IMR-90 (cell line): ENCODE data around the gene NEO1. TPM values are rescaled to one million over a fixed set of nuclear protein-coding genes. Genes with fewer than 3 reads are reported as not detected.

ENCODE experiments used
- ATAC-seq: fragments of 200-7000 bp; cut with Tn5 transposase; 2 replicates; pipeline ENCODE4 v1.9.1; 2020; ENCODE audit warnings: low read depth, mild to moderate bottlenecking, moderate library complexity
- BruUV-seq: library from RNA; stranded (reverse); fragments of 400-500 nt; replicated peaks from 2 replicates; lab custom pipeline; 2021; lab: Mats Ljungman, UMichigan
- CTCF ChIA-PET: fragments of 300-600 bp; formaldehyde crosslinking; extraction: SDS; loops from one replicate; lab custom pipeline; 2021; ENCODE audit warnings: antibody characterized with exemption; lab: Yijun Ruan, JAX
- POLR2A ChIA-PET: fragments of 300-600 bp; sonication (Branson Sonifier 250); formaldehyde crosslinking; loops from one replicate; lab custom pipeline; 2022; ENCODE audit warnings: antibody characterized with exemption; ENCODE audit not compliant: unreplicated experiment; lab: Charles Lee
- DNase-seq: peaks from one replicate; pipeline ENCODE4 v3.0.0; 2013
- H2AFZ ChIP-seq: replicated peaks from 2 replicates; pipeline ENCODE3; 2013; ENCODE audit warnings: low read length, mild to moderate bottlenecking; ENCODE audit not compliant: poor library complexity
- H2AK5ac ChIP-seq: 2 replicates; pipeline ENCODE4 v1.6.1; 2013; ENCODE audit warnings: low read depth, low read length, inconsistent platforms
- H2AK9ac ChIP-seq: replicated peaks from 2 replicates; pipeline ENCODE3; 2013; ENCODE audit warnings: mild to moderate bottlenecking, low read depth, low read length, moderate library complexity; ENCODE audit not compliant: poor library complexity
- H2BK120ac ChIP-seq: 2 replicates; pipeline ENCODE4 v1.6.1; 2013; ENCODE audit warnings: low read depth, low read length, inconsistent platforms
- H2BK15ac ChIP-seq: 3 replicates; pipeline ENCODE4 v1.6.1; 2013; ENCODE audit warnings: low read depth, low read length, inconsistent platforms
- H2BK20ac ChIP-seq: 2 replicates; pipeline ENCODE4 v1.6.1; 2013; ENCODE audit warnings: low read depth, mild to moderate bottlenecking, inconsistent platforms, low read length, moderate library complexity
- H2BK5ac ChIP-seq: 2 replicates; pipeline ENCODE4 v1.6.1; 2013; ENCODE audit warnings: mild to moderate bottlenecking, low read depth, low read length, inconsistent platforms; ENCODE audit not compliant: poor library complexity, severe bottlenecking
- H3K14ac ChIP-seq: replicated peaks from 2 replicates; pipeline ENCODE4 v1.6.1; 2013; ENCODE audit warnings: low read depth, low read length, inconsistent platforms
- H3K18ac ChIP-seq: 2 replicates; pipeline ENCODE4 v1.6.1; 2013; ENCODE audit warnings: low read depth, low read length, control low read depth
- H3K23ac ChIP-seq: 2 replicates; pipeline ENCODE4 v1.6.1; 2013; ENCODE audit warnings: low read depth, low read length, inconsistent platforms
- H3K27ac ChIP-seq: 2 replicates; pipeline ENCODE4 v1.5.1; 2013; ENCODE audit warnings: mild to moderate bottlenecking, control low read depth, low read length; ENCODE audit not compliant: insufficient read depth
- H3K27me3 ChIP-seq: 2 replicates; pipeline ENCODE4 v1.6.1; 2013; ENCODE audit warnings: low read length; ENCODE audit not compliant: control insufficient read depth, insufficient read depth
- H3K36me3 ChIP-seq: 2 replicates; pipeline ENCODE4 v1.6.1; 2013; ENCODE audit warnings: low read length, mixed read lengths; ENCODE audit not compliant: control insufficient read depth, insufficient read depth
- H3K4ac ChIP-seq: 2 replicates; pipeline ENCODE4 v1.6.1; 2013; ENCODE audit warnings: low read depth, low read length, inconsistent platforms
- H3K4me1 ChIP-seq: 2 replicates; pipeline ENCODE4 v1.6.1; 2013; ENCODE audit warnings: low read length, mixed read lengths; ENCODE audit not compliant: control insufficient read depth, insufficient read depth
- H3K4me2 ChIP-seq: 2 replicates; pipeline ENCODE4 v1.6.1; 2013; ENCODE audit warnings: low read depth, mild to moderate bottlenecking, control low read depth, low read length, moderate library complexity
- H3K4me3 ChIP-seq: 2 replicates; pipeline ENCODE4 v1.5.1; 2013; ENCODE audit warnings: low read depth, mild to moderate bottlenecking, control low read depth, low read length, moderate library complexity; ENCODE audit not compliant: insufficient read depth
- H3K56ac ChIP-seq: 2 replicates; pipeline ENCODE4 v1.6.1; 2013; ENCODE audit warnings: low read length, inconsistent platforms; ENCODE audit not compliant: insufficient read depth; ENCODE audit errors: extremely low read depth
- H3K79me1 ChIP-seq, 2 experiments: 2 replicates each; pipeline ENCODE4 v1.6.1; 2013; ENCODE audit warnings: low read length in 2 of 2, inconsistent platforms in 1 of 2, low read depth in 1 of 2
- H3K9ac ChIP-seq: 2 replicates; pipeline ENCODE4 v1.6.1; 2013; ENCODE audit warnings: low read depth, low read length, control low read depth
- H3K9me1 ChIP-seq: 2 replicates; pipeline ENCODE4 v1.6.1; 2013; ENCODE audit warnings: low read length, inconsistent platforms; ENCODE audit not compliant: insufficient read depth
- H3K9me3 ChIP-seq: 2 replicates; pipeline ENCODE4 v1.6.1; 2013; ENCODE audit warnings: low read length; ENCODE audit not compliant: control insufficient read depth, insufficient read depth
- H4K20me1 ChIP-seq: 2 replicates; pipeline ENCODE4 v1.6.1; 2013; ENCODE audit warnings: low read length, inconsistent platforms; ENCODE audit not compliant: insufficient read depth
- H4K5ac ChIP-seq: 2 replicates; pipeline ENCODE4 v1.6.1; 2013; ENCODE audit warnings: mild to moderate bottlenecking, low read depth, low read length, control low read depth
- H4K8ac ChIP-seq, 2 experiments: 2 replicates each; pipeline ENCODE4 v1.6.1; 2013; ENCODE audit warnings: low read depth in 2 of 2, low read length in 2 of 2, control low read depth in 1 of 2, inconsistent platforms in 1 of 2
- H4K91ac ChIP-seq: 2 replicates; pipeline ENCODE4 v1.6.1; 2013; ENCODE audit warnings: low read depth, low read length, inconsistent platforms; ENCODE audit not compliant: insufficient read depth
- CEBPB ChIP-seq: IDR thresholded peaks from 2 replicates; pipeline ENCODE4 v1.6.1; 2012; ENCODE audit warnings: low read depth, low read length, improper control_type of control experiment
- CHD1 ChIP-seq: IDR thresholded peaks from 2 replicates; pipeline ENCODE4 v1.6.1; 2012; ENCODE audit warnings: low read depth, low read length, improper control_type of control experiment
- FOS ChIP-seq: fragments of 150-350 bp; IDR thresholded peaks from 2 replicates; pipeline ENCODE4 v1.6.1; 2016; ENCODE audit warnings: low read depth, low read length
- MAFK ChIP-seq: IDR thresholded peaks from 2 replicates; pipeline ENCODE4 v1.6.1; 2012; ENCODE audit warnings: low read depth, low read length, improper control_type of control experiment
- MAZ ChIP-seq: IDR thresholded peaks from 2 replicates; pipeline ENCODE4 v1.6.1; 2012; ENCODE audit warnings: low read depth, mild to moderate bottlenecking, low read length, improper control_type of control experiment, moderate library complexity, borderline replicate concordance
- MXI1 ChIP-seq: IDR thresholded peaks from 2 replicates; pipeline ENCODE4 v1.6.1; 2012; ENCODE audit warnings: low read depth, mild to moderate bottlenecking, low read length, moderate library complexity, borderline replicate concordance
- NFE2L2 ChIP-seq: fragments of 150-350 bp; IDR thresholded peaks from 2 replicates; pipeline ENCODE4 v1.6.1; 2016; ENCODE audit warnings: low read depth, mild to moderate bottlenecking, low read length
- RAD21 ChIP-seq: IDR thresholded peaks from 2 replicates; pipeline ENCODE4 v1.6.1; 2012; ENCODE audit warnings: low read length, improper control_type of control experiment
- RFX5 ChIP-seq: IDR thresholded peaks from 2 replicates; pipeline ENCODE4 v1.8.0; 2012; ENCODE audit warnings: low read depth, mild to moderate bottlenecking, low read length, moderate library complexity
- SMC3 ChIP-seq: fragments of 150-350 bp; IDR thresholded peaks from 2 replicates; pipeline ENCODE4 v1.6.1; 2016; ENCODE audit warnings: low read depth, mild to moderate bottlenecking, antibody characterized with exemption, low read length, moderate library complexity
- dilution Hi-C: fragments of 300-500 bp; cut with HindIII; formaldehyde crosslinking; loops from one replicate; pipeline ENCODE4 v1.14.3; 2018; ENCODE audit warnings: low sequenced_read_pairs; ENCODE audit not compliant: unreplicated experiment
- in situ Hi-C: fragments of 300-500 bp; cut with MboI; formaldehyde crosslinking; loops from 3 replicates; pipeline ENCODE4 v1.14.3; 2019; ENCODE audit warnings: low sequenced_read_pairs, inconsistent platforms, mixed read lengths
- intact Hi-C: fragments of 100-400 bp; cut with micrococcal nuclease; formaldehyde crosslinking; loops from 2 replicates; pipeline ENCODE4 v1.10.0; 2022
- polyA plus RNA-seq, 3 experiments: library from polyadenylated mRNA; depleted of rRNA; stranded (reverse); fragments of >200 nt; gene quantifications; 2 replicates each; pipeline ENCODE4 v1.2.3, GENCODE V29; 2012; ENCODE audit warnings: low replicate concordance in 1 of 3
- total RNA-seq: library from RNA; depleted of rRNA; stranded (reverse); fragments of >200 nt; gene quantifications from 2 replicates; pipeline ENCODE4 v1.2.3, GENCODE V29; 2012
- TF ChIP-seq, protein P1 (sequence below): fragments of 150-350 bp; IDR thresholded peaks from 2 replicates; pipeline ENCODE4 v1.6.1; 2017; ENCODE audit warnings: mild to moderate bottlenecking, antibody characterized with exemption, low read length, low read depth
- TF ChIP-seq, protein P2 (sequence below): fragments of 150-350 bp; IDR thresholded peaks from 2 replicates; pipeline ENCODE4 v1.6.1; 2016; ENCODE audit warnings: low read depth, mild to moderate bottlenecking, low read length, moderate library complexity, borderline replicate concordance
- TF ChIP-seq, protein P3 (sequence below): conservative IDR thresholded peaks from 2 replicates; pipeline ENCODE4 v1.5.1; 2012; ENCODE audit warnings: mild to moderate bottlenecking, low read depth, low read length, improper control_type of control experiment

NEO1 gene
- total and polyA plus RNA-seq, 2 of the 4 experiments (the other 2 are of a cell fraction): 16.3 to 18.5 TPM

DNA sequence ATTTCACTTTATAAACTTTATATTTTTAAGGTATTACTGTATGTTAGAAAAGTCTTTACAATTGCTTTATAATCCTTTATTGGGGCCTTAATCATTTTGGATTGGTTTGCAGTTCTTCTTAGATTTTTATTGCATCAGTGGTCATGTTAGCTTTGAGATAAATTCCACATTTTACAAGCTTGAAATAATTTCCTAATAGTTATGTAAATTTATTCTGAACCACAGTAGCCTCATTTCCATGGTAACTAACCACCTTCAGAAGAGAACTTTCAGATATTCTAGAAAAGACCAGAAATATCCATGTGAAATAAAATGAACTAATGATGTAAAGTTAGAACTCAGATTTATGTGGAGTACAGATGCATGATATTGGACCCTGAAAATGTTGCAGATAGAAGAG, 94.2 kb downstream of the NEO1 start:
- Histone ChIP-seq H3K9me1 (no peaks in the 10 kb centered on the region), H2BK120ac (no peak overlapping the region), H4K8ac (no peak overlapping the region), H3K56ac (no peak overlapping the region), H3K79me1 (no peaks in the 10 kb centered on the region), H3K36me3 (peaks cover 2% of the 10 kb centered on the region; the same call in 1 of the 2 replicates), H3K4me2 (no peak overlapping the region), H3K4me1 (no peaks in the 10 kb centered on the region), H3K9me3 (0 out of 2 replicates have a peak, but pooled peaks cover 2% of the 10 kb centered on the region), H4K20me1 (no peaks in the 10 kb centered on the region), H4K91ac (no peak overlapping the region), H3K9ac (no peak overlapping the region), H3K23ac (no peak overlapping the region), H4K5ac (no peak overlapping the region), H3K14ac (no peak overlapping the region), H2BK5ac (no peak overlapping the region), H2AK9ac (no peak overlapping the region), H2BK15ac (no peak overlapping the region), H3K4ac (no peak overlapping the region), H2BK20ac (no peak overlapping the region), H2AFZ (no peak overlapping the region), H3K18ac (no peak overlapping the region), H3K27me3 (no peaks in the 10 kb centered on the region), H2AK5ac (no peak overlapping the region), H3K4me3 (no peak overlapping the region), H3K27ac (no peak overlapping the region)
- in situ Hi-C loops: no loop called here
- no peak for ATAC-seq
- dilution Hi-C loops: no loop called here
- POLR2A ChIA-PET: no interaction called here
- intact Hi-C loops: no loop called here
- CTCF ChIA-PET: no interaction called here
- TF ChIP-seq, protein P1, sequence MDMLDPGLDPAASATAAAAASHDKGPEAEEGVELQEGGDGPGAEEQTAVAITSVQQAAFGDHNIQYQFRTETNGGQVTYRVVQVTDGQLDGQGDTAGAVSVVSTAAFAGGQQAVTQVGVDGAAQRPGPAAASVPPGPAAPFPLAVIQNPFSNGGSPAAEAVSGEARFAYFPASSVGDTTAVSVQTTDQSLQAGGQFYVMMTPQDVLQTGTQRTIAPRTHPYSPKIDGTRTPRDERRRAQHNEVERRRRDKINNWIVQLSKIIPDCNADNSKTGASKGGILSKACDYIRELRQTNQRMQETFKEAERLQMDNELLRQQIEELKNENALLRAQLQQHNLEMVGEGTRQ: no peak
- TF ChIP-seq, protein P2, sequence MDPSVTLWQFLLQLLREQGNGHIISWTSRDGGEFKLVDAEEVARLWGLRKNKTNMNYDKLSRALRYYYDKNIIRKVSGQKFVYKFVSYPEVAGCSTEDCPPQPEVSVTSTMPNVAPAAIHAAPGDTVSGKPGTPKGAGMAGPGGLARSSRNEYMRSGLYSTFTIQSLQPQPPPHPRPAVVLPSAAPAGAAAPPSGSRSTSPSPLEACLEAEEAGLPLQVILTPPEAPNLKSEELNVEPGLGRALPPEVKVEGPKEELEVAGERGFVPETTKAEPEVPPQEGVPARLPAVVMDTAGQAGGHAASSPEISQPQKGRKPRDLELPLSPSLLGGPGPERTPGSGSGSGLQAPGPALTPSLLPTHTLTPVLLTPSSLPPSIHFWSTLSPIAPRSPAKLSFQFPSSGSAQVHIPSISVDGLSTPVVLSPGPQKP: no peak
- TF ChIP-seq, protein P3, sequence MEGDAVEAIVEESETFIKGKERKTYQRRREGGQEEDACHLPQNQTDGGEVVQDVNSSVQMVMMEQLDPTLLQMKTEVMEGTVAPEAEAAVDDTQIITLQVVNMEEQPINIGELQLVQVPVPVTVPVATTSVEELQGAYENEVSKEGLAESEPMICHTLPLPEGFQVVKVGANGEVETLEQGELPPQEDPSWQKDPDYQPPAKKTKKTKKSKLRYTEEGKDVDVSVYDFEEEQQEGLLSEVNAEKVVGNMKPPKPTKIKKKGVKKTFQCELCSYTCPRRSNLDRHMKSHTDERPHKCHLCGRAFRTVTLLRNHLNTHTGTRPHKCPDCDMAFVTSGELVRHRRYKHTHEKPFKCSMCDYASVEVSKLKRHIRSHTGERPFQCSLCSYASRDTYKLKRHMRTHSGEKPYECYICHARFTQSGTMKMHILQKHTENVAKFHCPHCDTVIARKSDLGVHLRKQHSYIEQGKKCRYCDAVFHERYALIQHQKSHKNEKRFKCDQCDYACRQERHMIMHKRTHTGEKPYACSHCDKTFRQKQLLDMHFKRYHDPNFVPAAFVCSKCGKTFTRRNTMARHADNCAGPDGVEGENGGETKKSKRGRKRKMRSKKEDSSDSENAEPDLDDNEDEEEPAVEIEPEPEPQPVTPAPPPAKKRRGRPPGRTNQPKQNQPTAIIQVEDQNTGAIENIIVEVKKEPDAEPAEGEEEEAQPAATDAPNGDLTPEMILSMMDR: no peak
- TF ChIP-seq CHD1 (no peak), CEBPB (no peak), SMC3 (no peak), RFX5 (no peak), FOS (no peak), NFE2L2 (no peak), MAZ (no peak), MXI1 (no peak), MAFK (no peak), RAD21 (no peak)
- no TSS peak for BruUV-seq
- DNase-seq: no peak
